GM06990 (cell line): ENCODE results near the gene SECISBP2.

Experiments used
- DNase-seq: peaks from one replicate; pipeline ENCODE4 v3.0.0-alpha.2; 2011; ENCODE audit not compliant: insufficient read length; ENCODE audit errors: extremely low read depth
- H3K27me3 ChIP-seq: replicated peaks from 2 replicates; pipeline ENCODE4 v1.6.0; 2011; ENCODE audit warnings: low read length; ENCODE audit not compliant: control insufficient read depth, insufficient read depth
- H3K36me3 ChIP-seq: 2 replicates; pipeline ENCODE4 v1.5.1; 2011; ENCODE audit warnings: low read length; ENCODE audit not compliant: control insufficient read depth, insufficient read depth
- H3K4me3 ChIP-seq: replicated peaks from 2 replicates; pipeline ENCODE4 v1.5.1; 2011; ENCODE audit warnings: low read depth, mild to moderate bottlenecking, control low read depth, low read length
- CTCF ChIP-seq: IDR thresholded peaks from 2 replicates; pipeline ENCODE4 v1.5.1; 2011; ENCODE audit warnings: low read length, control low read depth, mild to moderate bottlenecking, inconsistent platforms; ENCODE audit not compliant: insufficient read depth, poor library complexity, severe bottlenecking

Gene SECISBP2

GRCh38 chr9:89404074-89404473, 85.8 kb downstream of the SECISBP2 start:
- peak overlapping the region; percentile 85 for H3K4me3 ChIP-seq
- no peaks in the 10 kb centered on the region for H3K27me3 ChIP-seq
- peaks cover 14% of the 10 kb centered on the region for H3K36me3 ChIP-seq
- no peak for TF ChIP-seq CTCF
- DNase-seq: no peak

- peak overlapping the region; percentile 85 for H3K4me3 ChIP-seq
- no peaks in the 10 kb centered on the region for H3K27me3 ChIP-seq
- DNase-seq: peak; percentile 66
- peaks cover 13% of the 10 kb centered on the region for H3K36me3 ChIP-seq
- TF ChIP-seq CTCF: no peak
Observed at GRCh38 chr9:89405826-89406225, 87.5 kb downstream of the SECISBP2 start.

GRCh38 chr9:89407070-89407469, 88.8 kb downstream of the SECISBP2 start:
- Histone ChIP-seq H3K36me3 (peaks cover 10% of the 10 kb centered on the region), H3K27me3 (no peaks in the 10 kb centered on the region), H3K4me3 (no peak overlapping the region)
- no peak for DNase-seq
- no peak for TF ChIP-seq CTCF

- Histone ChIP-seq H3K27me3 (no peaks in the 10 kb centered on the region), H3K36me3 (peaks cover 13% of the 10 kb centered on the region), H3K4me3 (no peak overlapping the region; the same call in 1 of the 2 replicates)
- DNase-seq: peak; percentile 44
- no peak for TF ChIP-seq CTCF
Observed at GRCh38 chr9:89408628-89409101, 90.4 kb downstream of the SECISBP2 start.
